ENCODE measurements around the gene SRSF3. TPM values are rescaled to one million over a fixed set of nuclear protein-coding genes. Genes with fewer than 3 reads are reported as not detected.

Gene SRSF3
- total RNA-seq, 2 donors from 2014 or later, result 493 to 536 TPM

- no peaks in the 10 kb centered on the region for H3K36me3 ChIP-seq (ENCODE audit: control insufficient read depth, insufficient read depth, low read length)
- peaks cover 13% of the 10 kb centered on the region for H3K27me3 Mint-ChIP-seq (ENCODE audit: insufficient read depth)
- H3K4me1 Mint-ChIP-seq, result no peaks in the 10 kb centered on the region
- no peak for DNase-seq
- no peaks in the 10 kb centered on the region for H3K9me3 Mint-ChIP-seq
- no peak overlapping the region for H3K9ac ChIP-seq (ENCODE audit: extremely low read depth, low read length, poor library complexity, severe bottlenecking)
- H3K27ac Mint-ChIP-seq, result no peak overlapping the region
- no peaks in the 10 kb centered on the region for H3K36me3 Mint-ChIP-seq (ENCODE audit: low read depth)
- no peak overlapping the region for H3K4me3 Mint-ChIP-seq
- H3K27ac ChIP-seq (ENCODE audit: low read depth, low read length), result no peak overlapping the region
- no peak overlapping the region for H3K4me3 ChIP-seq (ENCODE audit: low read length)
- H3K27me3 ChIP-seq (ENCODE audit: control insufficient read depth, insufficient read depth, low read length, poor library complexity, severe bottlenecking), result no peaks in the 10 kb centered on the region
- WGBS, 2 experiments (ENCODE audit: insufficient coverage in 1 of 2, insufficient read length in 1 of 2), result 93 to 96% methylated on average over 9 to 11 of the region's 11 CpGs
- no peaks in the 10 kb centered on the region for H3K9me3 ChIP-seq (ENCODE audit: control insufficient read depth, low read length)
- no peaks in the 10 kb centered on the region for H3K4me1 ChIP-seq (ENCODE audit: control insufficient read depth, insufficient read depth, low read length)
- no peak for TF ChIP-seq CTCF (conservative IDR thresholded peaks at IDR 0.05)
Observed at GRCh38 chr6:36629784-36630183, 35.6 kb downstream of the SRSF3 start.

GRCh38 chr6:36631326-36632011, 37.3 kb downstream of the SRSF3 start:
- DNase-seq, result no peak
- H3K27ac ChIP-seq (ENCODE audit: low read depth, low read length), result no peak overlapping the region
- H3K4me1 Mint-ChIP-seq, result no peaks in the 10 kb centered on the region
- WGBS, 2 experiments (ENCODE audit: insufficient coverage in 1 of 2, insufficient read length in 1 of 2), result 81 to 90% methylated on average over 7 to 14 of the region's 14 CpGs
- H3K9ac ChIP-seq (ENCODE audit: extremely low read depth, low read length, poor library complexity, severe bottlenecking), result no peak overlapping the region
- no peaks in the 10 kb centered on the region for H3K27me3 ChIP-seq (ENCODE audit: control insufficient read depth, insufficient read depth, low read length, poor library complexity, severe bottlenecking)
- peaks cover 9% of the 10 kb centered on the region for H3K27me3 Mint-ChIP-seq (ENCODE audit: insufficient read depth)
- no peaks in the 10 kb centered on the region for H3K9me3 ChIP-seq (ENCODE audit: control insufficient read depth, low read length)
- H3K4me3 Mint-ChIP-seq, result no peak overlapping the region
- no peak overlapping the region for H3K4me3 ChIP-seq (ENCODE audit: low read length)
- TF ChIP-seq CTCF (conservative IDR thresholded peaks at IDR 0.05), result no peak
- no peaks in the 10 kb centered on the region for H3K36me3 ChIP-seq (ENCODE audit: control insufficient read depth, insufficient read depth, low read length)
- H3K27ac Mint-ChIP-seq, result no peak overlapping the region
- H3K9me3 Mint-ChIP-seq, result no peaks in the 10 kb centered on the region
- H3K36me3 Mint-ChIP-seq (ENCODE audit: low read depth), result no peaks in the 10 kb centered on the region
- H3K4me1 ChIP-seq (ENCODE audit: control insufficient read depth, insufficient read depth, low read length), result no peaks in the 10 kb centered on the region

- Histone ChIP-seq H3K27me3 (ENCODE audit: control insufficient read depth, insufficient read depth, low read length, poor library complexity, severe bottlenecking) (no peaks in the 10 kb centered on the region), H3K4me1 (ENCODE audit: control insufficient read depth, insufficient read depth, low read length) (no peaks in the 10 kb centered on the region), H3K9me3 (ENCODE audit: control insufficient read depth, low read length) (no peaks in the 10 kb centered on the region), H3K27ac (ENCODE audit: low read depth, low read length) (no peak overlapping the region), H3K4me3 (ENCODE audit: low read length) (no peak overlapping the region), H3K36me3 (ENCODE audit: control insufficient read depth, insufficient read depth, low read length) (no peaks in the 10 kb centered on the region), H3K9ac (ENCODE audit: extremely low read depth, low read length, poor library complexity, severe bottlenecking) (no peak overlapping the region)
- Mint-ChIP-seq H3K27ac (no peak overlapping the region), H3K4me3 (no peak overlapping the region), H3K9me3 (no peaks in the 10 kb centered on the region), H3K36me3 (ENCODE audit: low read depth) (no peaks in the 10 kb centered on the region), H3K4me1 (no peaks in the 10 kb centered on the region), H3K27me3 (ENCODE audit: insufficient read depth) (peaks cover 3% of the 10 kb centered on the region)
- DNase-seq, result no peak
- 91 to 93% methylated on average over 4 to 6 of the region's 6 CpGs for WGBS, 2 experiments (ENCODE audit: insufficient coverage in 1 of 2, insufficient read length in 1 of 2)
- no peak for TF ChIP-seq CTCF (conservative IDR thresholded peaks at IDR 0.05)
Observed at GRCh38 chr6:36633370-36633769, 39.2 kb downstream of the SRSF3 start.
